ENCODE data around the gene ANKK1. TPM values are rescaled to one million over a fixed set of nuclear protein-coding genes. Genes with fewer than 3 reads are reported as not detected.

ANKK1 gene
- total RNA-seq, 1 experiment from 2014 or later = 0.22 TPM

GRCh38 chr11:113351480-113351879 lies 36.1 kb upstream of the ANKK1 start:
- ChIA-PET POLR2A (ENCODE audit: unreplicated experiment) (no interaction called here), CTCF (no interaction called here)
- TF ChIP-seq EZH2 (IDR thresholded peaks at IDR 0.05; ENCODE audit: low read length, unreplicated experiment) (no peak), CTCF (conservative IDR thresholded peaks at IDR 0.05; ENCODE audit: low read depth, low read length) (no peak), EZH2phosphoT487 (IDR thresholded peaks at IDR 0.05; ENCODE audit: borderline replicate concordance, low read length) (no peak)
- Histone ChIP-seq H3K4me2 (ENCODE audit: low read length) (no peak overlapping the region), H3K9ac (ENCODE audit: low read length) (no peak overlapping the region), H3K27ac (ENCODE audit: low read length) (no peak overlapping the region), H3K79me2 (ENCODE audit: low read length) (no peaks in the 10 kb centered on the region), H3K4me3 (ENCODE audit: low read length) (no peak overlapping the region), H3K36me3 (ENCODE audit: low read depth, low read length) (peaks cover 14% of the 10 kb centered on the region), H3K4me1 (ENCODE audit: insufficient read depth, low read length) (no peaks in the 10 kb centered on the region), H4K20me1 (ENCODE audit: low read length) (no peaks in the 10 kb centered on the region), H2AFZ (ENCODE audit: low read length) (no peak overlapping the region), H3K9me2 (replicated peaks; ENCODE audit: low read length) (no peaks in the 10 kb centered on the region), H3K9me3 (ENCODE audit: low read length) (peaks cover 8% of the 10 kb centered on the region), H3K27me3 (ENCODE audit: low read length) (no peaks in the 10 kb centered on the region), H3F3A (ENCODE audit: low read length, unreplicated experiment) (no peaks in the 10 kb centered on the region)
- no TSS peak for BruUV-seq (replicated peaks)
- DNase-seq = no peak
- no peak for ATAC-seq
- intact Hi-C loops (cut with micrococcal nuclease) = no loop called here

GRCh38 chr11:113356203-113356602 lies 31.4 kb upstream of the ANKK1 start:
- intact Hi-C loops (cut with micrococcal nuclease) = no loop called here

GRCh38 chr11:113363406-113363805 lies 24.2 kb upstream of the ANKK1 start:
- intact Hi-C loops (cut with micrococcal nuclease) = no loop called here

More at GRCh38 chr11:113356203-113356602, 31.4 kb upstream of the ANKK1 start:
- Histone ChIP-seq H3K27ac (ENCODE audit: low read length) (no peak overlapping the region), H3K9ac (ENCODE audit: low read length) (no peak overlapping the region), H3F3A (ENCODE audit: low read length, unreplicated experiment) (no peaks in the 10 kb centered on the region), H3K4me1 (ENCODE audit: insufficient read depth, low read length) (no peaks in the 10 kb centered on the region), H3K36me3 (ENCODE audit: low read depth, low read length) (peaks cover 20% of the 10 kb centered on the region), H3K9me3 (ENCODE audit: low read length) (peaks cover 9% of the 10 kb centered on the region), H3K4me2 (ENCODE audit: low read length) (no peak overlapping the region), H4K20me1 (ENCODE audit: low read length) (no peaks in the 10 kb centered on the region), H3K27me3 (ENCODE audit: low read length) (no peaks in the 10 kb centered on the region), H3K79me2 (ENCODE audit: low read length) (no peaks in the 10 kb centered on the region), H3K4me3 (ENCODE audit: low read length) (no peak overlapping the region), H3K9me2 (replicated peaks; ENCODE audit: low read length) (no peaks in the 10 kb centered on the region), H2AFZ (ENCODE audit: low read length) (no peak overlapping the region)
- no peak for DNase-seq
- no peak for ATAC-seq
- ChIA-PET CTCF (no interaction called here), POLR2A (ENCODE audit: unreplicated experiment) (no interaction called here)
- TF ChIP-seq EZH2 (IDR thresholded peaks at IDR 0.05; ENCODE audit: low read length, unreplicated experiment) = no peak
- TF ChIP-seq EZH2phosphoT487 (IDR thresholded peaks at IDR 0.05; ENCODE audit: borderline replicate concordance, low read length) = no peak
- no peak for TF ChIP-seq CTCF (conservative IDR thresholded peaks at IDR 0.05; ENCODE audit: low read depth, low read length)
- BruUV-seq (replicated peaks) = no TSS peak

More at GRCh38 chr11:113363406-113363805, 24.2 kb upstream of the ANKK1 start:
- TF ChIP-seq CTCF (conservative IDR thresholded peaks at IDR 0.05; ENCODE audit: low read depth, low read length) = no peak
- no peak for TF ChIP-seq EZH2 (IDR thresholded peaks at IDR 0.05; ENCODE audit: low read length, unreplicated experiment)
- no peak for TF ChIP-seq EZH2phosphoT487 (IDR thresholded peaks at IDR 0.05; ENCODE audit: borderline replicate concordance, low read length)
- BruUV-seq (replicated peaks) = no TSS peak
- ATAC-seq = no peak
- H3K79me2 ChIP-seq (ENCODE audit: low read length) = no peaks in the 10 kb centered on the region
- no peak overlapping the region for H3K4me2 ChIP-seq (ENCODE audit: low read length)
- H3K9me2 ChIP-seq (replicated peaks; ENCODE audit: low read length) = no peaks in the 10 kb centered on the region
- H3K27me3 ChIP-seq (ENCODE audit: low read length) = no peaks in the 10 kb centered on the region
- no peak overlapping the region for H3K4me3 ChIP-seq (ENCODE audit: low read length)
- H3K9ac ChIP-seq (ENCODE audit: low read length) = no peak overlapping the region
- no peaks in the 10 kb centered on the region for H3K9me3 ChIP-seq (ENCODE audit: low read length)
- H2AFZ ChIP-seq (ENCODE audit: low read length) = no peak overlapping the region
- H3K27ac ChIP-seq (ENCODE audit: low read length) = no peak overlapping the region
- no peaks in the 10 kb centered on the region for H3F3A ChIP-seq (ENCODE audit: low read length, unreplicated experiment)
- H4K20me1 ChIP-seq (ENCODE audit: low read length) = no peaks in the 10 kb centered on the region
- ChIA-PET POLR2A (ENCODE audit: unreplicated experiment) (no interaction called here), CTCF (no interaction called here)
- H3K4me1 ChIP-seq (ENCODE audit: insufficient read depth, low read length) = no peaks in the 10 kb centered on the region
- no peak for DNase-seq
- no peaks in the 10 kb centered on the region for H3K36me3 ChIP-seq (ENCODE audit: low read depth, low read length)
